ENCODE data around the gene ITPR1. TPM values are rescaled to one million over a fixed set of nuclear protein-coding genes. Genes with fewer than 3 reads are reported as not detected.

The ITPR1 gene
- total RNA-seq, 2 experiments from 2014 or later = 84.4 to 104 TPM

- intact Hi-C loops (cut with micrococcal nuclease; ENCODE audit: unreplicated experiment) = loop anchor here (5.0 kb wide), 1 partner anchor 81 kb away; the partner anchor contains the start of gene ITPR1
- H3K9me2 ChIP-seq (ENCODE audit: insufficient read depth, low read length) = no peaks in the 10 kb centered on the region
- ChIA-PET CTCF (ENCODE audit: unreplicated experiment) (no interaction called here), POLR2A (no interaction called here)
- TF ChIP-seq CTCF (conservative IDR thresholded peaks at IDR 0.05; ENCODE audit: low read length) = no peak
- TF ChIP-seq EZH2phosphoT487 (IDR thresholded peaks at IDR 0.05; ENCODE audit: borderline replicate concordance, low read depth, low read length) = no peak
- H3K9me3 ChIP-seq (ENCODE audit: low read length) = no peaks in the 10 kb centered on the region
- H3K4me1 ChIP-seq (ENCODE audit: insufficient read depth, low read length, poor library complexity, severe bottlenecking) = no peaks in the 10 kb centered on the region
- no peak for DNase-seq (ENCODE audit: low spot score)
- 0 out of 2 replicates have a peak, but pooled peaks cover 10% of the 10 kb centered on the region for H4K20me1 ChIP-seq (ENCODE audit: insufficient read depth, low read length)
- H3K36me3 ChIP-seq (ENCODE audit: insufficient read depth, low read length) = no peaks in the 10 kb centered on the region
- no peaks in the 10 kb centered on the region for H3K79me2 ChIP-seq (ENCODE audit: insufficient read depth, low read depth, low read length)
- BruUV-seq (replicated peaks) = no TSS peak
- H3K27ac ChIP-seq (ENCODE audit: low read depth, low read length, poor library complexity, severe bottlenecking) = no peak overlapping the region
- no peak overlapping the region for H3K4me3 ChIP-seq (ENCODE audit: low read depth, low read length, poor library complexity, severe bottlenecking)
- no peak overlapping the region for H2AFZ ChIP-seq (ENCODE audit: low read length)
- no peak overlapping the region for H3K4me2 ChIP-seq (ENCODE audit: low read length)
Measured at GRCh38 chr3:4573153-4573552, 80.0 kb downstream of the ITPR1 start.

- H3K4me1 ChIP-seq (ENCODE audit: insufficient read depth, low read length, poor library complexity, severe bottlenecking) = no peaks in the 10 kb centered on the region
- no peak overlapping the region for H3K27ac ChIP-seq (ENCODE audit: low read depth, low read length, poor library complexity, severe bottlenecking)
- H4K20me1 ChIP-seq (ENCODE audit: insufficient read depth, low read length) = 0 out of 2 replicates have a peak, but pooled peaks cover 10% of the 10 kb centered on the region
- DNase-seq (ENCODE audit: low spot score) = no peak
- BruUV-seq (replicated peaks) = no TSS peak
- H3K79me2 ChIP-seq (ENCODE audit: insufficient read depth, low read depth, low read length) = no peaks in the 10 kb centered on the region
- H3K9me3 ChIP-seq (ENCODE audit: low read length) = no peaks in the 10 kb centered on the region
- intact Hi-C loops (cut with micrococcal nuclease; ENCODE audit: unreplicated experiment) = loop anchor here (5.0 kb wide), 1 partner anchor 82 kb away; the partner anchor contains the start of gene ITPR1
- ChIA-PET POLR2A (no interaction called here), CTCF (ENCODE audit: unreplicated experiment) (no interaction called here)
- no peak overlapping the region for H3K4me2 ChIP-seq (ENCODE audit: low read length)
- TF ChIP-seq EZH2phosphoT487 (IDR thresholded peaks at IDR 0.05; ENCODE audit: borderline replicate concordance, low read depth, low read length) (no peak), CTCF (conservative IDR thresholded peaks at IDR 0.05; ENCODE audit: low read length) (no peak)
- H3K36me3 ChIP-seq (ENCODE audit: insufficient read depth, low read length) = no peaks in the 10 kb centered on the region
- no peak overlapping the region for H3K4me3 ChIP-seq (ENCODE audit: low read depth, low read length, poor library complexity, severe bottlenecking)
- H3K9me2 ChIP-seq (ENCODE audit: insufficient read depth, low read length) = no peaks in the 10 kb centered on the region
- H2AFZ ChIP-seq (ENCODE audit: low read length) = no peak overlapping the region
Measured at GRCh38 chr3:4574426-4574965, 81.3 kb downstream of the ITPR1 start.

GRCh38 chr3:4575381-4575780 is 82.2 kb downstream of the ITPR1 start:
- H3K4me2 ChIP-seq (ENCODE audit: low read length) = no peak overlapping the region
- H3K9me2 ChIP-seq (ENCODE audit: insufficient read depth, low read length) = no peaks in the 10 kb centered on the region
- H3K27ac ChIP-seq (ENCODE audit: low read depth, low read length, poor library complexity, severe bottlenecking) = no peak overlapping the region
- H3K79me2 ChIP-seq (ENCODE audit: insufficient read depth, low read depth, low read length) = no peaks in the 10 kb centered on the region
- intact Hi-C loops (cut with micrococcal nuclease; ENCODE audit: unreplicated experiment) = no loop called here
- 0 out of 2 replicates have a peak, but pooled peaks cover 10% of the 10 kb centered on the region for H4K20me1 ChIP-seq (ENCODE audit: insufficient read depth, low read length)
- DNase-seq (ENCODE audit: low spot score) = no peak
- no peaks in the 10 kb centered on the region for H3K4me1 ChIP-seq (ENCODE audit: insufficient read depth, low read length, poor library complexity, severe bottlenecking)
- no peak overlapping the region for H2AFZ ChIP-seq (ENCODE audit: low read length)
- no TSS peak for BruUV-seq (replicated peaks)
- H3K9me3 ChIP-seq (ENCODE audit: low read length) = no peaks in the 10 kb centered on the region
- ChIA-PET POLR2A (interaction anchor here (0.6 kb wide), 1 partner anchor 136 kb away, joined by 4 read pairs; no protein-coding TSS in a partner anchor), CTCF (ENCODE audit: unreplicated experiment) (no interaction called here)
- no peak for TF ChIP-seq EZH2phosphoT487 (IDR thresholded peaks at IDR 0.05; ENCODE audit: borderline replicate concordance, low read depth, low read length)
- no peak for TF ChIP-seq CTCF (conservative IDR thresholded peaks at IDR 0.05; ENCODE audit: low read length)
- no peaks in the 10 kb centered on the region for H3K36me3 ChIP-seq (ENCODE audit: insufficient read depth, low read length)
- H3K4me3 ChIP-seq (ENCODE audit: low read depth, low read length, poor library complexity, severe bottlenecking) = no peak overlapping the region
